AML-193 (cell line): ENCODE data around the gene SOCS3.

Experiments used
- DNase-seq, 2 experiments: peaks; one replicate each; lab custom pipeline; 2025; lab: John Stamatoyannopoulos, UW

The SOCS3 gene

GRCh38 chr17:78390241-78391050 is 30.6 kb upstream of the SOCS3 start:
- no peak for DNase-seq

DNA sequence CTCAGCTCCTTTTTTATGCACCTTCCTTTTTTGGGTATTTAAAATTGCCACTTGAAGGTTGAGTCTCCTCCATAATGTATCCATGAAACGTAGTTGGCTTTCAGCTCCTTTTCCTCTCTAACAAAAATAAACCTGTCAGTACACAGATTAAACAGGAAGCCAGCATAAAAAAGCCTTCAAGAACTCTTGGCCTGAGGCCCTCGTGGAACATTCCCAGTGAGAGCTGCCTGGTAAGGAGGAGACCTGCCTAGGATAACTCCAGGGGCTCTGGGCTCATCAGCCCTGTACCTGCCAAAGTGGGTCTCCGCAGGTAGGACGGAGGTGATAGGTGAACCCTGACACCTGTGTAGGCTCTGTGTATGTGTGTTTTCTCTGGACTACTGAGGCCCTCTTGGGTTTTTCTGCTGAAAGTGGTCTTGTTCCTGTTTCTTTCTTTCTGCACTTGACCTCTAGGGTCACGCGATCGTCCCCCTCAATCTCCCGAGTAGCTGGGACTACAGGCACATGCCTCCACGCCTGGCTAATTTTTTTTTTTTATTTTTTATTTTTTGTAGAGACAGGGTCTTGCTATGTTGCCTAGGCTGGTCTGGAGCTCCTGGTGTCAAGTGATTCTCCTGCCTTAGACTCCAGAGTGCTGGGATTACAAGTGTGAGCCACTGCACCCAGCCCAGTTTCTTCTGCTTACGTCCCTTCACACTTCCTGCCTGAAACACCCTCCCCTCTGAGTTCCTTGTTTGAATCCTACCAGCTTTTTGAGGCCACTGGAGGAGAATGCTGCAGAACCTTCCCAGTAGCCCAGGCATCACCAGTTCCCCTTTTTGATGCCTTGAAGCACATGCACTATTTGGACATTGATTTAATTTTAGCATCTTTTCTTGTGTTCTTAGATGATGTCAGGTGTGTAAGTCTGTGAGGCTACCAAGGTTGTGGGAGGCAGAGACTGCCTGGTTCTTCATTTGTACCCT is 28.4 kb upstream of the SOCS3 start:
- DNase-seq, result peak; percentile 96 to 97

DNA sequence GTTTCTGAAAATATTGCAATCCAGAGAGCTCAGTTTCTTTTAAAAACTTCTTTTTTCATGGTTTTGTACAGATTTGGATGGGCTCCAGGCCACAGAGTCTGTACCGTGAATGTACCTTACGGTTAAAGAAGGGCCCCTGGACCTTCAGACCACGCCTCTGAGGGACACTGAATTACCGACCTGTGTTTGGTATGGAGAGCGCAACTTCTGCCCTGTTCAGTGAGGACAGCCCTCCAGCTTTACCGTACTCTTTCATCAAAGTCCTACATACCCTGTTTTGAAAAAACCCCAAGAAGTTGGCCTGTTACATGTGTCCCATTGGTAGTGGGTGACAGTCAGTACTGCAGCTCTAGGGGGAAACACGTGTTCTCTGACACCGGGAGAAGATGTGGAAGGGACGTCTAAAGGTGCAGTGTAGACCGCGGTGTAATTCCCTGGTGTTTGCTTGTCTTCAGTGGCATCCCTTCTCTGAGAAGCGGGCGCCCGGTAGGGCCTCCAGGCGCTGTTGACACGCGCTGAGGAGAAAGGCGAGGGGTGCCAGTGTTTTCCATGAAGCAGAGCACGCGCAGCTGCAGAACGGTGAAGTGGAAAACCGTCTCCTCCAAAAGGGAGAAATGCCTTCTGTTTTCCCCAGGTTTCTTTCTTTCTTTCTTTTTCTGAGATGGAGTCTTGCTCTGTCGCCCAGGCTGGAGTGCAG is 24.8 kb upstream of the SOCS3 start:
- peak in 1 of 2 experiments; percentile 36 for DNase-seq

DNA sequence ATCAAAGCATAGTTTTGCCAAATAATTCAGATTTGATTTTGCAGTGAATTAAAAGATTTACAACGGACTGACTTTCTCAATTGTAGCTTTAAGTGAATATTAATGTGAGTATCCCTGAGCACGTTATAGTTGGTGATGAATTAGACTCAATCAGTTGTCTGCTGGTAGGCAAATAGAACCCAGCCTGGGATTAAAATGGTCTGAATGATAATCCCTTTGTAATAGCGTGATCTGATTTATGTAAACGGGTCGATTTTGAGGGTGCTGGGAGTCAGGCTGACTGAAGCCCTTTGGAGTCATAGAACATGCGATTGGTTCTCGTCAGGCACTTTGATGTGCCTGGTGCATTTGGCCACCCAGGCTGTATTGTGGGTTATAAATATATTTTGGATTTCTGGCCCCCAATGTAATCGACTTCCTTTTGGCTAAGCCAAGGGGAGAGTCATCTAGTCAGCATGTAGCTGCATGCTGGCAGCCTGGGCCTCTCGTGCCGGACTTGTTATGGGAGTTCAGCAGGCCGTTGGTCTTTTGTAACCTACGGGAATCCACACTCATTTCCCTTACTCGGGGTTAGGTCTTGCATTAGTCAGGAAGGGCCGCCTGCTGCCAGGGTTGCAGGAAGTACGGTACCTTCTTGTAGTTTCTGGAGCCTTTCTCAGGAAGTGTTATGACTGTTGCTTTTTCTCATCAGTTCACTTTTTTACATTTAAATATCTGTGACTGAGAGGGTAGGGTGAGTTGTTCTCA is 24.0 kb upstream of the SOCS3 start:
- DNase-seq, result peak; percentile 99

- DNase-seq, result peak; percentile 56 to 71
Observed at GRCh38 chr17:78381601-78382232, 21.8 kb upstream of the SOCS3 start.

DNA sequence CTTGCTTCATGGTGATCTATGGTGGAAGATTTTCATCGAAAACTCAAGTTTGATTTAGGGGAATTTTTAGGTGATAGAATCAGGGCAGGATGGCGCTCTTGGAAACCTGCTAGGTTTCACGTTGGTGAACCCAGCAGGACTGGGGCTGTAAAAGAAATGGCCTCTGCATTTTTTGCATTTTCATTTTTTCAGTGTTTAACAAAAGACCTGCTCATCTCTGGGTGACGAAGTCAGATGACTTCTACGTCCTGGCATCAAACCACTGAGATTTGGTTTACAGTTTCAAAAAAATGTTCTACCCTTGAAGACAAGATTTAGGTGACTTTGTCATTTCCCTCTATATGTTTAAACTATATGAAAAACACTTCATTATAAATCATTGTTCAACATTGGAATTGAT is 20.5 kb upstream of the SOCS3 start:
- no peak for DNase-seq

DNA sequence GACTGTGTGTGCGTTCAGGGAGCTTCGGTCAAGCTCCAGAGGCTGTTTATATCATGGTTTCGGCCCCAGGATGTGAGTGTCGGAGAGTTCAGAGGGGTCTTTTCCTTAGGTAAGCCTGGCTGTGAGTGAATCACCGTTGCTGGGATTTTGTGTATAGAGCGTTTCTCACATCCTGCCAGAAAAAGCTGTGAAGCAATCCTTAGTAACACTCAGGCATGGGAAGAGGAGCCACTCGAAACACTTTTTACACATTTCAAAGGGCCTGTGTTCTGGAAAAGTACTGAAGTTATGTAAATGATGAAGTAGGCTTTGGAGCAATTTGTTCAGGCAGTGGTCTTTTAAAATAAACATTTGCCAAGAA is 19.2 kb upstream of the SOCS3 start:
- peak in 1 of 2 experiments; percentile 12 for DNase-seq

DNA sequence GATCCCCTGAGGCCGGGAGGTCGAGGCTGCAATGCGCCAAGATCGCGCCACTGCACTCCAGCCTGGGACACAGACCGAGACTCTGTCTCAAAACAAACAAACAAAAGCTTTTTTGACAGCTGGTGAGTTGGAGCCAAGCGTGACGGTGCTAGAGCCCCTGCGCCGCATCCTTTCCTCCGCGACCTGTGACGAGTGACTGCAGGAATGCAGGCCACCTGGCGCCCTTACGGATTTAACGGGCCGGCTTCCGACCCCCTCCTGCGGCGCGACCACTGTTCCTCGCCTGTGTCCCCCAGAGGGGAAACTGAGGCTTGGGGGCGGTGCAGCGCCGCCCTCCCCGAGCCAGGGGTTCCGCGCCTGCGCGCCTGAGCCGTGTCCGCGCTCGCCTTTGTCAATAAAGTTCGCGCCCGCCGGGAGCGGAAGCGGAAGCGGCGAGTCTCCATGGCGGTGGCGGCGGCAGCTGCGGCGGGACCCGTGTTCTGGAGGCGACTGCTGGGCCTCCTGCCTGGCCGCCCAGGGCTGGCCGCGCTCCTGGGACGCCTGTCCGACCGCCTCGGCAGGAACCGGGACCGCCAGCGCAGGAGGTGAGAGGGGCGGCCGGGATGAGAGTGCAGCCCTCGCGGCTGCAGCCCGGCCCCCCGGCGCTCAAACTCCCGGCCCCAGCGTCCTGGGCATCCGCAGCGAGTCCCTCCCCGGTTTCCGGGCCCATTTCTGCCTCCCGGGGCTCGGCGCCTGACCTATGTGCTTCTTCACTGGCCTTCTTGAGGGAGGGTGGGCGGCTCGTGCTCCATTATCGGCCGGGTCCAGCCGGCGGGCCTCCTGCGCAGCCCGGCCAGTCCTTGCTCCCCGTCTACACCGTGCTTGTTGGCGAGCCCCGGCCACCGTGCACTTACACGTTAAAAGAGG is 18.6 kb upstream of the SOCS3 start, which contains the start of gene PGS1:
Gene PGS1 (plus strand): TSS at position 425 of the 906 bp plus-strand sequence. CDS start 17 bp downstream, at position 442.
- peak; percentile 55 to 59 for DNase-seq

- DNase-seq, result no peak
Observed at GRCh38 chr17:78377858-78378224, 18.0 kb upstream of the SOCS3 start.

- no peak for DNase-seq
Observed at GRCh38 chr17:78376161-78376560, 16.3 kb upstream of the SOCS3 start.

- DNase-seq, result peak; percentile 35 to 40
Observed at GRCh38 chr17:78375401-78376151, 15.7 kb upstream of the SOCS3 start.

DNA sequence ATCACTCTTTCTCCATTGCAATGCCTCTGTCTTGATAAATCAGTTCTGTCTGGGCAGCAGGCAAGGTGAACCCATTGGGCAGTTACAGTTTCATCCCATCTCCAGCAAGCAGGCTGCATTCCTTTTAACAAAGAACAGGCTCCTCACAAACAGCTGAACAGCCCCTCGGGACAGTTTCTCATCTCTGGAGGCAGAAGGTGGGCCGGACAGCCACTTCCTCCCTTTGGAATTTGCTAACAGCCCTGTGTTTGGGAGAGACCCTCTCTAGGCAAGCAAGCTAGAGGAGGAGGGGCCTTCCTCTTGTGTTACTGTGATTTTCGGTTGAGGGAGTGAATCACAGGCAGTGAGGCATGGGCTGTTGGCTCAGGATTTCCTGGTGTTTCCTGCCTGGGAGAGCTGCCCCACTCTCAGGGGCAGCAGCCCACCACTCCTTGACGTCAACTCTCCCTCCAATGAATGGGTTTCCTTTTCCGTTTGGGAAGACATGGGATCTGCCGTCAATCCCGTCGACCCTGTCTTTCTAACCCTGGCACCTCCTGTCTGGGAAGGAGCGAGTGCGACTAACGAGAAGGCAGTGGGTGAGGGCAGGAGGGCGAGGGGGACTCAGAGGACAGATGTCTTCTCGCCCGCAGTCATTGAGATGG is 14.9 kb upstream of the SOCS3 start:
- DNase-seq, result no peak

- DNase-seq, result no peak
Observed at GRCh38 chr17:78374189-78374588, 14.3 kb upstream of the SOCS3 start.

DNA sequence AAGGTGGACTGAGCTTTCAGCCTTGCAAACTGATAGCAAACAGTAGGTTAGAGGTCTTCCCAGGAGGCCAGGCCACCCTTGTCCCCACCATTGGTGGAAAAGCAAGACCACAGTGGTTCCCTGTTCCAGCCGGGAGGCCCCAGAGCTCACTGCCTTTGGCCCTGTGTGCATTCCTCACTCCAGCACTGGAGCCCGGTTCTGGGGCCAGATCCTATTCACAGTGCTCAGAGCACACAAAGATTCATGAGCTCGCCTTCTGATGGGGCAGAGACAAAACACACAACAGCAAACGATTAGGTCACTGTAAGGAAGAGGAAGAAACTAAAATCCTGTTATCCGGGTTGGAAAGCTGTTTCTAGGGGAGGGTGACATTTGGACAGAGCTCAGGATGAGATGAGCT is 13.0 kb upstream of the SOCS3 start:
- no peak for DNase-seq

GRCh38 chr17:78371056-78371455 is 11.2 kb upstream of the SOCS3 start:
- DNase-seq, result no peak

GRCh38 chr17:78369791-78370381 is 10.0 kb upstream of the SOCS3 start:
- DNase-seq, result no peak

DNA sequence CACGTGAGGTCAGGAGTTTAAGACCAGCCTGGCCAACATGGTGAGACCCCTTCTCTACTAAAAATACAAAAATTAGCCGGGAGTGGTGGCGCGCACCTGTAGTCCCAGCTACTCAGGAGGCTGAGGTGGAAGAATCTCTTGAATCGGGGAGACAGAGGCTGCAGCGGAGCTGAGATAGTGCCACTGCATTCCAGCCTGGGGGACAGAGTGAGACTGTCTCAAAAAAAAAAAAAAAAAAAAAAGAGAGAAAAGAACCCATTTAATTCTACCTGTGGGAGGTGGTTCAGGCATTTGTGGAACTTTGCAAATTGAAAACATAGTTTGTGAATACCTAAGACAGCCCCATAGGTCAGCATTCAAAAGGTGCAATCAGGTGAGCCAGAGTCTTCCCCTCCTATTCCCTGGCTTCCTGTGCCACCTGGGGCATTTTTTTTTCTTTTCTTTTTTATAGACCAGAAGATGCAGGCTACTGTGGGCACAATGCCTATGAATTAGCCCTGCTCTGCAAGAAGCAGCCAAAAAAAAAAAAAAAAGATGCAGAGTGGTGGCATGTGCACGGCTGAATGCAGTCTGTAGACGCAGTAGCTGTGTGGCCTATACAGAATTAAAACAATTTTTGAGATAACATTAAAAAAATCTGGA is 9.1 kb upstream of the SOCS3 start:
- DNase-seq, result no peak

- DNase-seq, result no peak
Observed at GRCh38 chr17:78368348-78368747, 8.5 kb upstream of the SOCS3 start.
